SJCRH30 (cell line): Measurements from ENCODE around the gene HBQ1. TPM values are rescaled to one million over a fixed set of nuclear protein-coding genes. Genes with fewer than 3 reads are reported as not detected.
A peak's percentile ranks its signal among the peaks of the same experiment; 100 is the strongest.

Source experiments
- DNase-seq, 2 experiments: peaks; one replicate each; pipeline ENCODE4 v3.0.0-alpha.2; 2015 to 2020
- H3K27ac ChIP-seq: fragments of 250-450 bp; sonication (Bioruptor Pico); 2 replicates; pipeline ENCODE4 v1.5.1; 2020; ENCODE audit warnings: mild to moderate bottlenecking, moderate library complexity
- H3K27me3 ChIP-seq: fragments of 250-450 bp; sonication (Bioruptor Pico); 2 replicates; pipeline ENCODE4 v1.5.1; 2020; ENCODE audit warnings: mild to moderate bottlenecking, moderate library complexity
- H3K36me3 ChIP-seq: fragments of 250-450 bp; sonication (Bioruptor Pico); 2 replicates; pipeline ENCODE4 v1.5.1; 2020; ENCODE audit warnings: mild to moderate bottlenecking, moderate library complexity
- H3K4me1 ChIP-seq: fragments of 250-450 bp; sonication (Bioruptor Pico); 2 replicates; pipeline ENCODE4 v1.5.1; 2020; ENCODE audit warnings: mild to moderate bottlenecking, moderate library complexity
- H3K4me3 ChIP-seq: fragments of 250-450 bp; sonication (Bioruptor Pico); 2 replicates; pipeline ENCODE4 v1.5.1; 2020; ENCODE audit warnings: mild to moderate bottlenecking, moderate library complexity
- H3K9me3 ChIP-seq: fragments of 250-450 bp; sonication (Bioruptor Pico); replicated peaks from 2 replicates; pipeline ENCODE4 v1.5.1; 2020; ENCODE audit warnings: mild to moderate bottlenecking, moderate library complexity
- total RNA-seq: library from RNA; depleted of rRNA; stranded (reverse); fragments of >200 nt; shearing (Covaris generic); gene quantifications from 2 replicates; pipeline ENCODE4 v1.2.3, GENCODE V29; 2014

HBQ1 gene
- total RNA-seq, 1 experiment from 2014 or later, result not detected

GRCh38 chr16:177981-178667 is 2.1 kb upstream of the HBQ1 start:
- H3K36me3 ChIP-seq, result no peaks in the 10 kb centered on the region
- H3K4me3 ChIP-seq, result no peak overlapping the region
- H3K9me3 ChIP-seq, result no peaks in the 10 kb centered on the region
- H3K27me3 ChIP-seq, result no peaks in the 10 kb centered on the region
- DNase-seq, result no peak
- no peaks in the 10 kb centered on the region for H3K4me1 ChIP-seq
- no peak overlapping the region for H3K27ac ChIP-seq

GRCh38 chr16:178668-179015 is 1.6 kb upstream of the HBQ1 start:
- no peaks in the 10 kb centered on the region for H3K27me3 ChIP-seq
- H3K9me3 ChIP-seq, result no peaks in the 10 kb centered on the region
- no peak for DNase-seq
- H3K4me3 ChIP-seq, result no peak overlapping the region
- H3K36me3 ChIP-seq, result no peaks in the 10 kb centered on the region
- H3K4me1 ChIP-seq, result no peaks in the 10 kb centered on the region
- H3K27ac ChIP-seq, result no peak overlapping the region

GRCh38 chr16:179211-180092 is 807 bp upstream of the HBQ1 start:
- Histone ChIP-seq H3K4me3 (no peak overlapping the region), H3K4me1 (no peaks in the 10 kb centered on the region), H3K9me3 (no peaks in the 10 kb centered on the region), H3K36me3 (no peaks in the 10 kb centered on the region), H3K27me3 (no peaks in the 10 kb centered on the region), H3K27ac (no peak overlapping the region)
- DNase-seq, result no peak

- H3K4me1 ChIP-seq, result no peaks in the 10 kb centered on the region
- no peak overlapping the region for H3K27ac ChIP-seq
- H3K27me3 ChIP-seq, result no peaks in the 10 kb centered on the region
- H3K4me3 ChIP-seq, result no peak overlapping the region
- DNase-seq, result peak in 1 of 2 experiments; percentile 34
- 0 out of 2 replicates have a peak, but pooled peaks cover 6% of the 10 kb centered on the region for H3K36me3 ChIP-seq
- no peaks in the 10 kb centered on the region for H3K9me3 ChIP-seq
These were observed 664 bp downstream of the HBQ1 start for GRCh38 chr16:180681-181564.

- no peaks in the 10 kb centered on the region for H3K4me1 ChIP-seq
- no peaks in the 10 kb centered on the region for H3K27me3 ChIP-seq
- H3K36me3 ChIP-seq, result 0 out of 2 replicates have a peak, but pooled peaks cover 6% of the 10 kb centered on the region
- H3K4me3 ChIP-seq, result no peak overlapping the region
- H3K27ac ChIP-seq, result no peak overlapping the region
- no peak for DNase-seq
- H3K9me3 ChIP-seq, result no peaks in the 10 kb centered on the region
These were observed 1.3 kb downstream of the HBQ1 start for GRCh38 chr16:181565-182021.

GRCh38 chr16:183005-183404 is 2.7 kb downstream of the HBQ1 start:
- DNase-seq, result no peak
- H3K27ac ChIP-seq, result no peak overlapping the region

GRCh38 chr16:185213-185612 is 5.0 kb downstream of the HBQ1 start:
- no peak for DNase-seq
- Histone ChIP-seq H3K4me3 (no peak overlapping the region), H3K9me3 (no peaks in the 10 kb centered on the region), H3K4me1 (no peaks in the 10 kb centered on the region), H3K36me3 (peaks cover 33% of the 10 kb centered on the region), H3K27me3 (no peaks in the 10 kb centered on the region), H3K27ac (no peak overlapping the region)

More at GRCh38 chr16:183005-183404, 2.7 kb downstream of the HBQ1 start:
- no peaks in the 10 kb centered on the region for H3K4me1 ChIP-seq
- peaks cover 15% of the 10 kb centered on the region for H3K36me3 ChIP-seq
- H3K4me3 ChIP-seq, result no peak overlapping the region
- no peaks in the 10 kb centered on the region for H3K27me3 ChIP-seq
- H3K9me3 ChIP-seq, result no peaks in the 10 kb centered on the region

- DNase-seq, result no peak
- Histone ChIP-seq H3K27ac (no peak overlapping the region), H3K27me3 (no peaks in the 10 kb centered on the region), H3K9me3 (no peaks in the 10 kb centered on the region), H3K36me3 (peaks cover 38% of the 10 kb centered on the region), H3K4me3 (no peak overlapping the region), H3K4me1 (no peaks in the 10 kb centered on the region)
These were observed 5.4 kb downstream of the HBQ1 start for GRCh38 chr16:185691-186090.

GRCh38 chr16:187330-187729 is 7.1 kb downstream of the HBQ1 start:
- H3K27me3 ChIP-seq, result no peaks in the 10 kb centered on the region
- H3K9me3 ChIP-seq, result no peaks in the 10 kb centered on the region
- peaks cover 50% of the 10 kb centered on the region for H3K36me3 ChIP-seq
- H3K27ac ChIP-seq, result no peak overlapping the region
- H3K4me1 ChIP-seq, result no peaks in the 10 kb centered on the region
- no peak overlapping the region for H3K4me3 ChIP-seq
- no peak for DNase-seq

GRCh38 chr16:188674-189073 is 8.4 kb downstream of the HBQ1 start:
- H3K36me3 ChIP-seq, result peaks cover 61% of the 10 kb centered on the region
- H3K27me3 ChIP-seq, result no peaks in the 10 kb centered on the region
- no peak overlapping the region for H3K27ac ChIP-seq
- no peaks in the 10 kb centered on the region for H3K9me3 ChIP-seq
- no peaks in the 10 kb centered on the region for H3K4me1 ChIP-seq
- DNase-seq, result peak; percentile 19 to 30
- no peak overlapping the region for H3K4me3 ChIP-seq

- no peaks in the 10 kb centered on the region for H3K27me3 ChIP-seq
- no peak overlapping the region for H3K4me3 ChIP-seq
- no peaks in the 10 kb centered on the region for H3K4me1 ChIP-seq
- H3K9me3 ChIP-seq, result no peaks in the 10 kb centered on the region
- H3K36me3 ChIP-seq, result peaks cover 68% of the 10 kb centered on the region
- no peak for DNase-seq
- H3K27ac ChIP-seq, result no peak overlapping the region
These were observed 9.4 kb downstream of the HBQ1 start for GRCh38 chr16:189604-190186.

GRCh38 chr16:191831-192230 is 11.6 kb downstream of the HBQ1 start:
- no peaks in the 10 kb centered on the region for H3K9me3 ChIP-seq
- no peak overlapping the region for H3K27ac ChIP-seq
- H3K36me3 ChIP-seq, result peaks cover 83% of the 10 kb centered on the region
- H3K4me3 ChIP-seq, result no peak overlapping the region
- DNase-seq, result no peak
- no peaks in the 10 kb centered on the region for H3K4me1 ChIP-seq
- no peaks in the 10 kb centered on the region for H3K27me3 ChIP-seq

GRCh38 chr16:192686-193085 is 12.4 kb downstream of the HBQ1 start:
- Histone ChIP-seq H3K27ac (no peak overlapping the region), H3K4me1 (no peaks in the 10 kb centered on the region), H3K27me3 (no peaks in the 10 kb centered on the region), H3K36me3 (peaks cover 84% of the 10 kb centered on the region), H3K9me3 (no peaks in the 10 kb centered on the region), H3K4me3 (no peak overlapping the region)
- no peak for DNase-seq

GRCh38 chr16:193441-193840 is 13.2 kb downstream of the HBQ1 start:
- H3K9me3 ChIP-seq, result no peaks in the 10 kb centered on the region
- no peaks in the 10 kb centered on the region for H3K27me3 ChIP-seq
- H3K27ac ChIP-seq, result no peak overlapping the region
- peaks cover 85% of the 10 kb centered on the region for H3K36me3 ChIP-seq
- H3K4me1 ChIP-seq, result no peaks in the 10 kb centered on the region
- DNase-seq, result no peak
- H3K4me3 ChIP-seq, result no peak overlapping the region
